NAMALWA (cell line): ENCODE results near the gene CCL4.
"Not testable (repeated sequence)": the region's sequence is repeated elsewhere in the genome, so short reads cannot be mapped to it uniquely, and the experiment has no call there.

Experiments
- DNase-seq: peaks from one replicate; pipeline ENCODE4 v3.0.0-alpha.2; 2015; ENCODE audit warnings: low spot score

Gene CCL4

GRCh38 chr17:36087897-36088572, 15.6 kb upstream of the CCL4 start:
- DNase-seq = not testable (repeated sequence)

- DNase-seq = no peak
These were observed 14.8 kb upstream of the CCL4 start for GRCh38 chr17:36088670-36089338.

GRCh38 chr17:36089339-36089865, 14.2 kb upstream of the CCL4 start:
- DNase-seq = no peak

- peak; percentile 79 for DNase-seq
These were observed 13.5 kb upstream of the CCL4 start, which contains the start of gene CCL3 for GRCh38 chr17:36089888-36090836. CCL3 (minus strand) TSS chr17:36090143; CDS start chr17:36090058, 85 bp downstream.

GRCh38 chr17:36092230-36092629, 11.4 kb upstream of the CCL4 start:
- no peak for DNase-seq

- not testable (repeated sequence) for DNase-seq
These were observed 10.9 kb upstream of the CCL4 start for GRCh38 chr17:36092715-36093114.

- no peak for DNase-seq
These were observed 9.4 kb upstream of the CCL4 start for GRCh38 chr17:36094232-36094631.

GRCh38 chr17:36094746-36095145, 8.9 kb upstream of the CCL4 start:
- DNase-seq = no peak

- no peak for DNase-seq
These were observed 7.6 kb upstream of the CCL4 start for GRCh38 chr17:36095992-36096391.

GRCh38 chr17:36099004-36099403, 4.6 kb upstream of the CCL4 start:
- DNase-seq = not testable (repeated sequence)

- not testable (repeated sequence) for DNase-seq
These were observed 619 bp downstream of the CCL4 start for GRCh38 chr17:36104246-36104645.

- DNase-seq = no peak
These were observed 1.1 kb downstream of the CCL4 start for GRCh38 chr17:36104701-36105181.

- DNase-seq = no peak
These were observed 2.3 kb downstream of the CCL4 start for GRCh38 chr17:36105781-36106492.

GRCh38 chr17:36106493-36106835, 2.8 kb downstream of the CCL4 start:
- no peak for DNase-seq

GRCh38 chr17:36107660-36108059, 4.0 kb downstream of the CCL4 start:
- no peak for DNase-seq

- not testable (repeated sequence) for DNase-seq
These were observed 4.6 kb downstream of the CCL4 start for GRCh38 chr17:36108265-36108664.

- no peak for DNase-seq
These were observed 7.5 kb downstream of the CCL4 start for GRCh38 chr17:36111068-36111490.

- DNase-seq = no peak
These were observed 8.9 kb downstream of the CCL4 start for GRCh38 chr17:36112572-36112971.

- DNase-seq = not testable (repeated sequence)
These were observed 9.5 kb downstream of the CCL4 start for GRCh38 chr17:36113131-36113530.

- not testable (repeated sequence) for DNase-seq
These were observed 11.5 kb downstream of the CCL4 start for GRCh38 chr17:36114971-36115648.

GRCh38 chr17:36115649-36115977, 12.0 kb downstream of the CCL4 start:
- not testable (repeated sequence) for DNase-seq
